Thoracic aorta (tissue), 2 donors: ENCODE data around the gene NRM. TPM values are rescaled to one million over a fixed set of nuclear protein-coding genes. Genes with fewer than 3 reads are reported as not detected.
"Not testable (repeated sequence)": the region's sequence is repeated elsewhere in the genome, so short reads cannot be mapped to it uniquely, and the experiment has no call there.

ENCODE experiments used
- ATAC-seq: fragments of 150-250 bp; one replicate; pipeline ENCODE4 v1.8.0; 2017; ENCODE audit warnings: low read depth; ENCODE audit not compliant: insufficient number of reproducible peaks, low FRiP score
- DNase-seq: peaks from one replicate; pipeline ENCODE4 v3.0.0-alpha.2; 2020; ENCODE audit warnings: low spot score
- H3K27ac ChIP-seq, 2 donors: fragments of 200-600 bp; sonication (generic); 1 replicate in 1 of 2; 2 replicates in 1 of 2; pipeline ENCODE4 v1.5.1; 2016; ENCODE audit warnings: mild to moderate bottlenecking in 2 of 2, moderate library complexity in 2 of 2
- H3K27me3 ChIP-seq: fragments of 200-600 bp; sonication (generic); replicated peaks from 2 replicates; pipeline ENCODE4 v1.6.0; 2016; ENCODE audit warnings: mild to moderate bottlenecking; ENCODE audit not compliant: insufficient read depth
- H3K36me3 ChIP-seq: fragments of 200-600 bp; sonication (generic); one replicate; pipeline ENCODE4 v1.5.1; 2016
- H3K4me1 ChIP-seq, 2 donors: fragments of 200-600 bp; sonication (generic); 1 replicate in 1 of 2; 2 replicates in 1 of 2; pipeline versions ENCODE4 v1.5.1 to v1.6.0; 2016; ENCODE audit warnings: low read depth in 2 of 2, mild to moderate bottlenecking in 1 of 2; ENCODE audit not compliant: control insufficient read depth in 1 of 2
- H3K4me3 ChIP-seq: fragments of 200-600 bp; sonication (generic); 2 replicates; pipeline ENCODE4 v1.5.1; 2016; ENCODE audit warnings: mild to moderate bottlenecking
- H3K9me3 ChIP-seq: fragments of 200-600 bp; sonication (generic); 2 replicates; pipeline ENCODE4 v1.5.1; 2016
- total RNA-seq, 2 donors: library from RNA; depleted of rRNA; stranded (reverse); fragments of >200 nt; gene quantifications; one replicate each; pipeline versions ENCODE4 v1.1.0 to v1.2.3, GENCODE V29; 2016
- TF ChIP-seq, protein P1 (sequence below): fragments of 200-600 bp; sonication (generic); IDR thresholded peaks from one replicate; pipeline ENCODE4 v1.5.1; 2019; ENCODE audit warnings: antibody characterized with exemption

NRM gene
- total RNA-seq, 2 donors from 2014 or later: 2.3 to 17.1 TPM

DNA sequence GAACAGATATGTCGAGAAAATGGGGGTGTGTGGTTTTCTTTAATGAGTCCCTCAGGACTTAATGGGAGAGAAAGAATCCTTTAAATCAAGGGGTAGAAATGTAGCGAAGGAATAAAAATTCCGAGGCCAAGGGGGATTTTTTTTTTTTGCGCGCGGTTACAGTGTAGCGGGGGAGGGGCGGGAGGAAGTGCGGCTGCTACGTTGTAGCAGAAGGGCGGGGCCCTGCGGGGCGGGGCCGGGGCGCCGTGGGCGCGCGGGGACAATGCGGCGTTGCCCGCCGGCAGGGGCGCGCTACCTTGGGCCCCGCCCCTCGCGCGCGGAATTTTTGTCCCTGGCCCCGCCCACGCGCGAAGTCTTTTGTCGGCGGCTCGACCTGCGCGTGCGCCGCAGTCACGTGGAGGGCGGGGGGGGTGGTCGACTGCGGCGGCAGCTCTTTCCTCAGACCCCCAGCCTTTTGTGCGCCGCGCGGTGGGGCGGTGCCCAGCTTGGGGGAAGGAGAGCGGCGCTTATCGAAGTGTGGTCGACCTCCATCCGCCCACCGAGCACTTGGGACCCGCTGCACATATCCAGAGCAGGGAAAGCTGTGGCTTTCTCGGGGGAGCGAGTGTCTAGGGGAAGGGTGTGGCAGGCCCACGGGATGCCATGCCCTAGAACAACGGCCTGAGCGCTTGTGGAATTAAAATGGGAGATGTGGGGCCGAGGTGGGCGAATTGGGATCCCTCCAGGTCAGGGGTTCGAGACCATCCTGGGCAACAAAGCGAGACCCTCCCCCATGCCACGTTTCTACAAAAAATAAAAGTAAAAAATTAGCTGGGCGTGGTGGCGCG is 30.6 kb upstream of the NRM start:
- H3K4me1 ChIP-seq: peaks cover 21 to 63% of the 10 kb centered on the region in 2 donors
- peak overlapping the region; percentile 93 for H3K4me3 ChIP-seq
- H3K36me3 ChIP-seq: peaks cover 30% of the 10 kb centered on the region
- TF ChIP-seq, protein P1, sequence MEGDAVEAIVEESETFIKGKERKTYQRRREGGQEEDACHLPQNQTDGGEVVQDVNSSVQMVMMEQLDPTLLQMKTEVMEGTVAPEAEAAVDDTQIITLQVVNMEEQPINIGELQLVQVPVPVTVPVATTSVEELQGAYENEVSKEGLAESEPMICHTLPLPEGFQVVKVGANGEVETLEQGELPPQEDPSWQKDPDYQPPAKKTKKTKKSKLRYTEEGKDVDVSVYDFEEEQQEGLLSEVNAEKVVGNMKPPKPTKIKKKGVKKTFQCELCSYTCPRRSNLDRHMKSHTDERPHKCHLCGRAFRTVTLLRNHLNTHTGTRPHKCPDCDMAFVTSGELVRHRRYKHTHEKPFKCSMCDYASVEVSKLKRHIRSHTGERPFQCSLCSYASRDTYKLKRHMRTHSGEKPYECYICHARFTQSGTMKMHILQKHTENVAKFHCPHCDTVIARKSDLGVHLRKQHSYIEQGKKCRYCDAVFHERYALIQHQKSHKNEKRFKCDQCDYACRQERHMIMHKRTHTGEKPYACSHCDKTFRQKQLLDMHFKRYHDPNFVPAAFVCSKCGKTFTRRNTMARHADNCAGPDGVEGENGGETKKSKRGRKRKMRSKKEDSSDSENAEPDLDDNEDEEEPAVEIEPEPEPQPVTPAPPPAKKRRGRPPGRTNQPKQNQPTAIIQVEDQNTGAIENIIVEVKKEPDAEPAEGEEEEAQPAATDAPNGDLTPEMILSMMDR: peak; percentile 45
- no peaks in the 10 kb centered on the region for H3K27me3 ChIP-seq
- H3K27ac ChIP-seq: peak overlapping the region; percentile 92
- DNase-seq: peak; percentile 58
- peak; percentile 29 for ATAC-seq
- no peaks in the 10 kb centered on the region for H3K9me3 ChIP-seq

DNA sequence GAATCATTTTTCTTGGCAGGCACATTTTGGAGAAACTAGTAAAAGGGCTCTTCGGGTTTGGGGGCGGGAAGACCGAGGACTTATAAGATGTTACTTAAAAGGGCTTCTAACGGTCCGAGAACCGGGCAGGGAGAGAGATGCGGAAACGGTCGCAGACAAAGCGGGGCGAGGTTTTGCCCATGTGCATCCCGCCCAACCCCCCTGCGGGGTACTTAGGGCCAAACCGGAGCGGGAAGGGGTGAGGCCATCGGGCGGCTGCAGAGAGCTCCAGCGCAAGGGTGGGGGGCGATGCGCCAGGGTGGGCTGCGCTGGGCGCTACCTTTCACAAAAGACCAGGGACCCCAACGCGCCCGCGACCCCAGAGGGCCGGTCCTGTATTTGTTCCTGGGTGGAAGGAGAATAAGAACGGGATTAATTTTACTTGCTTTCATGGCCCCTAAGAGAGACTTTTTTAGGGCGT is 30.0 kb upstream of the NRM start:
- TF ChIP-seq, protein P1: no peak
- DNase-seq (no peak), ATAC-seq (no peak)
- H3K36me3 ChIP-seq: peaks cover 27% of the 10 kb centered on the region
- H3K27me3 ChIP-seq: no peaks in the 10 kb centered on the region
- peak overlapping the region; percentile 92 for H3K27ac ChIP-seq
- H3K4me3 ChIP-seq: peak overlapping the region; percentile 93
- H3K9me3 ChIP-seq: no peaks in the 10 kb centered on the region
- peaks cover 18 to 65% of the 10 kb centered on the region in 2 donors for H3K4me1 ChIP-seq

DNA sequence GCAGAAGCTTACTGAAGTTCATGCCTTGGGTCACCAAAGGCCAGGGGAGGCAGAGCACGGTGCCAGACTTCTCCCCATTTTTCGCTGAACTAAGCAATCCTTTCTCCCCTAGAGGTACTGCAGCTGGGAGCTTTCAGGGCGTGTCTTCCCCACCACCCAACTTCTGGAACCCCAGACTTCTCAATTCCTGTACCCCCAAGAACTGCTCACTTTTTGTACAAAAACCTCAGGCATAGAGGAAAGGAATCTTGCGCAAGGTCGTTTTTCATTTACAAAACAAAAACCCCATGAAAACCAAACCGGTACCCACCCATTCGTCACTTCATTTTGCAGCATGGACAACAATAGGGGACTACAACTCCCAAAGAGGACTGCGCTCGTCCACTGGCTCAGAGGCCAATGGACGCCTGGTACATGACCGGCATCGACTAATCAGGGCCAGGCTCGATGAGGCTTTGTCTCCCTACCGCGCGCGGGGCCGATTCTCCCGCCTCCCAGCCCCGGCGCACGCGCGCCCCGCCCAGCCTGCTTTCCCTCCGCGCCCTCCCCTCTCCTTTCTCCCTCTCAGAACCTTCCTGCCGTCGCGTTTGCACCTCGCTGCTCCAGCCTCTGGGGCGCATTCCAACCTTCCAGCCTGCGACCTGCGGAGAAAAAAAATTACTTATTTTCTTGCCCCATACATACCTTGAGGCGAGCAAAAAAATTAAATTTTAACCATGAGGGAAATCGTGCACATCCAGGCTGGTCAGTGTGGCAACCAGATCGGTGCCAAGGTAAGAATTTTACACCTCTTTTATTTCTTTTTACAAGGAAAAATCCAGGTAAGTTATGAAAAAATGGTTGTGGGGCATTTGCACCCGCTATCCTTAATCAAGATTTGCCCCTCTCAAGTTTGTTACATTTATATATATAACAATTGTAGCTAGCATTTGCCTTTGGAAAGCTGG is 29.3 kb upstream of the NRM start, which contains the start of gene TUBB:
Gene TUBB (plus strand): TSS at position 562 of the 947 bp plus-strand sequence. CDS start 155 bp downstream, at position 717.
- H3K27me3 ChIP-seq: no peaks in the 10 kb centered on the region
- ATAC-seq (peak; percentile 37), DNase-seq (peak; percentile 87)
- H3K9me3 ChIP-seq: no peaks in the 10 kb centered on the region
- TF ChIP-seq, protein P1: no peak
- H3K27ac ChIP-seq: peak within 1 kb of the TSS; percentile 92
- peak within 1 kb of the TSS; percentile 93 for H3K4me3 ChIP-seq
- H3K36me3 ChIP-seq: peaks cover 22% of the 10 kb centered on the region
- peaks cover 11 to 58% of the 10 kb centered on the region in 2 donors for H3K4me1 ChIP-seq

DNA sequence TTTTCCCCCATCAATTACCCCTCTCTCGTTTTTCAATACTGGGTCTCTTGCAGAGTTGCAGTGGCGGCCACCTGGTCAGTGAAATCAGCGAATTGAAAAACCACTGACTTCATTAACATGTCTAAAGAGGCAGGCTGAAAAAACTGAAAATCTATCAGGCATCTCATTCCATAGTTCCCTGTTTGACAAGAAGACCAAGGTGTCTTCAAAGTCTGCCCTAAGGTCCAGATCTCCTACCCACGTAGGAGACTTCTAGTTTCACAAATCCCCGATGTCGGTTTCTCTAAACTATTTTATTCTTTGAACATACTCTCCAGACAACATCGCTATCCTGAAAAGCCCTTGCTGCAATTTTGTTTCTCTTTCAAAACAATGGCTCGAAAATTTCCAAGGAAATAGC is 28.6 kb upstream of the NRM start:
- Histone ChIP-seq H3K36me3 (peaks cover 15% of the 10 kb centered on the region), H3K4me1 (peaks cover 10 to 54% of the 10 kb centered on the region in 2 donors), H3K27me3 (no peaks in the 10 kb centered on the region), H3K27ac (peak overlapping the region; percentile 80 to 84), H3K4me3 (peak overlapping the region; percentile 93), H3K9me3 (no peaks in the 10 kb centered on the region)
- DNase-seq: no peak
- TF ChIP-seq, protein P1: no peak
- no peak for ATAC-seq

GRCh38 chr6:30717845-30718720 is 27.3 kb upstream of the NRM start:
- H3K9me3 ChIP-seq, ATAC-seq, H3K27me3 ChIP-seq, DNase-seq: not testable (repeated sequence)
- peaks cover 13% of the 10 kb centered on the region for H3K36me3 ChIP-seq
- peaks cover 10 to 42% of the 10 kb centered on the region in 2 donors for H3K4me1 ChIP-seq
- peak overlapping the region; percentile 80 for H3K4me3 ChIP-seq
- H3K27ac ChIP-seq: peak overlapping the region; percentile 76 to 84
